ENCODE results near the gene LOXL1.

LOXL1 gene

GRCh38 chr15:73997986-73998385 is 71.7 kb downstream of the LOXL1 start:
- no peak for FAIRE-seq

All from A204.1 (cell line).